Activated CD4-positive, alpha-beta T cell treated with anti-CD3 and anti-CD28 coated beads, Interleukin-2, Interleukin-4, amounts not matched to agents 100 ng/mL and 50 ng/mL, durations not matched to agents 16 hours and 8 hours (primary cell): ENCODE data around the gene METAP1.
"Not testable (repeated sequence)": the region's sequence is repeated elsewhere in the genome, so short reads cannot be mapped to it uniquely, and the experiment has no call there.

Source experiments
- DNase-seq: peaks from one replicate; pipeline ENCODE4 v3.0.0-alpha.2; 2020; ENCODE audit warnings: low spot score

METAP1 gene

DNA sequence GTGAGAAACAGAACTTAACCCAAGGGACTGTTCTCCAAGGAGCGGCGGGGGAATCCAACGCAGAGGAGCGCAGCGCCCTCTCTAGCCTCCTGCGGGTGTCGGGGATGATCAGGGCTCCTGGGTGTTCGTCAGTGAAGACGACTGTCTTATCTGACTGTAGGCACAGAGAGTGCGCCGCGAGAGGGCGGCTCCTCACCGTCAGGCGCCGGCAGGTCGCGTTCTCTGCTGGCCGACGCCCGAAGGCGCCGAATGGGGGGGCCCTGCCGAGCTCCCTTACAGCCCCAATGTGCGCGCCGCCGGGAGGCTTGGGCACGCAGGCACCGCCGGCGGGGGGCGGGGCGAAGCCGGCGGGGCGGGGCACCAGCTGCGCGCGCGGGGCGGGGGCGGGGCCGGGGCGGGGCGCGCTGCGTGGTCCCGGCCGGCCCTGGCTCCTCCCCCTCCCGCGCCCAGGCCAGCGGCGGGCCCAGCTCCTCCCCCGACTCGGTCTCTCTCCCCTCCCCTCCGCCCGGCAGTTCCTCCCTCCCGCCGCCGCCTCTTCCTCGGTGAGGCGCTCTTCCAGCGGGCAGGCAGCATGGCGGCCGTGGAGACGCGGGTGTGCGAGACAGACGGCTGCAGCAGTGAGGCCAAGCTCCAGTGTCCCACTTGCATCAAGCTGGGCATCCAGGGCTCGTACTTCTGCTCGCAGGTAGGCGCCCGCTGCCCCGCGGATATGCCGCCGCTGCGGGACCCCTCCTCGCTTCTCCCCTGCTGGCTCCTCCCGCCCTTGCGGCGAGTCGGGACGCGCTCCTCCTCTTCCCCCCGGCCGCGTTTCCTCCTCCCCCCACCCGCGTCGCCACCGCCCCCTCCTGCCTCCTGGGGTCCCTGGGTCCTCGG is at the start of gene METAP1:
Gene METAP1 (plus strand): TSS at position 539 of the 873 bp plus-strand sequence. CDS start 33 bp downstream, at position 572.
- peak; percentile 95 for DNase-seq

GRCh38 chr4:98946359-98946758 is 49.2 kb upstream of the METAP1 start:
- no peak for DNase-seq

- DNase-seq: no peak
These were observed 44.6 kb upstream of the METAP1 start for GRCh38 chr4:98950925-98951324.

DNA sequence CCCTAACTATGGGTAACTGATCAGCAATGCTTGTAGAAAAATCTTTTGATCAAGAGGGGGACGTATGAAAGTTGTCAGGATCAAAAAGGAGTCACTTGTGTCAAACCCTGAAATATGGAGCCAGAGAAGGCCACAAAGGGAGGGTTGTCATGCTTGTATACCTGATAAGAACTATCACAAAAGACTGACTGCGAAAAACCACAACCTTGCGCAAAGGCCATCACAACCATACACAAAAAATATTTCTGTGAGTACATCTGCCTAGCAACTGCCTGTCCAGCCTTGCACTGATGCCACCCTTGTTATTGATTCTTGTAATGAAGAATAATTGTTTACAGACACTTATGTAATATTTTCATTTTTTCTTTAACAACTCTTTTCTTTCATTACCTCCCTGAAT is 43.8 kb upstream of the METAP1 start:
- DNase-seq: no peak

DNA sequence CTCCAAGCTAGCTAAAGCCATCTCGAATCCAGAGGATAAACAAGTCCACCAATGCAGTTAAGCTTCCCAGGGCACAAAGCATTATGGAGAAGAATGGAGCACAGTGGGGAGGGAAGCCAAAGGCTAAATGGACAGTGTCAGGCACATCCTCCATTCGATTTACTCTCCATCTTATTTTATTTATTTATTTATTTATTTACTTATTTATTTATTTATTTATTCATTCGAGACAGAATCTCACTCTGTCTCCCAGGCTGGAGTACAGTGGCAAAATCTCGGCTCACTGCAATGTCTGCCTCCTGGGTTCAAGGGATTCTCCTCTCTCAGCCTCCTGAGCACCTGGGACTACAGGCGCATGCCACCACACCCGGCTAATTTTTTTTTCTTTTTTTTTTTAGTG is 40.3 kb upstream of the METAP1 start:
- no peak for DNase-seq

DNA sequence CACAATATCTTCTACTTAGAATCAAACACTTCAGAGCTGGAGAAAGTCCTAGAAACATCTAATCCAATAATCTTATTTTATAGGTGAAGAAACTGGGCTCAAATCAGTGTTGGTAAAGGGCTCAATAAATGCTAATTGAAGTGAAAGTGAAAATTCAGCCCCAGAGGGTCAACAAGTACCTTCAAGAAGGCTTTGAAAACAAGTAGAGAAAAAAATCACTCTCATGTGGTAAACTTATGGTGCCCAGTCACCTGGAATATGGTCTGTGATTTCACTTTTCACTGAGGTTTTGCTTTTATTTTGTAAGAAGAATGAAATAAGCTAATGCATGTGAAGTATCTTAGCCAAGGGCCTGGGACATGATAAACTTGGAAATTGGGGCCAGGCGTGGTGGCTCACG is 37.5 kb upstream of the METAP1 start:
- no peak for DNase-seq

GRCh38 chr4:98959411-98959810 is 36.1 kb upstream of the METAP1 start:
- no peak for DNase-seq

- no peak for DNase-seq
These were observed 33.8 kb upstream of the METAP1 start for GRCh38 chr4:98961770-98962169.

- no peak for DNase-seq
These were observed 31.7 kb upstream of the METAP1 start for GRCh38 chr4:98963538-98964433.

DNA sequence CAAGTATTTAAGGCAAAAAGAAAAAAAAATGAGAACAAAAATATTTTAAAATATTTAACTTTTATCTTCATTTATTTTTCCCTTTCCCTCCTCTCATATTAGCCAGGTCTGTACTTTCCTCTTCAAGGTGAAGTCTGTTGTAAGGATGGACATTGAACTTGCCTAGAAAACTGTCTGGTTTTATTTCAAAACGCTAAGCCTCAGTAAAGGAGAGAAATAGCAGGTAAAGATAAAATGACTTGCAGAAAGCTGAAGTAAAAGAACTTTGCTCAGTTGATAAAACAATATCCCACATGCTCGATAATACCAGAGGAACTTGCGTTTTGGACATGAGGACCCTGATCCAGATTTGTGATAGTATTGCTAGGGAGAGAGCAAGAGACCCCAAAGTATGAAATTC is 28.6 kb upstream of the METAP1 start:
- DNase-seq: no peak

DNA sequence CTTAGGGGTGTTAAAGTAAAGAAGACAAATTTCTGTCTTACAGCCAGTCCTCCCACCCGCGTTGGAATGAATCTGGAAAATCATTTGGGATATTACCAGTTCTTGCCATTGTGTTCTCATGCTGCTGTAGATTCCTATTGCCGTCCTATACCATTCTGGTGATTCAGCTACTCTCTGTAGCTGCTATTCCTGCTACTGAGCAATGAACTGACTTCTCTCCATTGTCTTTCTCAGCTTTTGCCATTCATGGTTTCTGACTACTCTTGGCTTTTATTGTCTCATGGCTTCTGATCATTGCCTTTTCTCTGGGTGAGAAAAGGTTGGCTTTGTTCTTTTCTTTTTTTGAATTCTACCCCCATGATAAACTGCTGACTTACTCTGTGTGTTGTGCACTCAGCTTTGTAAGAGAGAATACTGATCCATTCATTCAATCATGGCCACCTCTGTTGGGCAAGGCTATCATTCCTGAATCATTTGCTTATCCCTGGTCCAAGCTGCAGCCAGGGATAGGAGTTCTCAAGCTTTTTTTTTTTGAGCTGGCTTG is 27.7 kb upstream of the METAP1 start:
- no peak for DNase-seq

DNA sequence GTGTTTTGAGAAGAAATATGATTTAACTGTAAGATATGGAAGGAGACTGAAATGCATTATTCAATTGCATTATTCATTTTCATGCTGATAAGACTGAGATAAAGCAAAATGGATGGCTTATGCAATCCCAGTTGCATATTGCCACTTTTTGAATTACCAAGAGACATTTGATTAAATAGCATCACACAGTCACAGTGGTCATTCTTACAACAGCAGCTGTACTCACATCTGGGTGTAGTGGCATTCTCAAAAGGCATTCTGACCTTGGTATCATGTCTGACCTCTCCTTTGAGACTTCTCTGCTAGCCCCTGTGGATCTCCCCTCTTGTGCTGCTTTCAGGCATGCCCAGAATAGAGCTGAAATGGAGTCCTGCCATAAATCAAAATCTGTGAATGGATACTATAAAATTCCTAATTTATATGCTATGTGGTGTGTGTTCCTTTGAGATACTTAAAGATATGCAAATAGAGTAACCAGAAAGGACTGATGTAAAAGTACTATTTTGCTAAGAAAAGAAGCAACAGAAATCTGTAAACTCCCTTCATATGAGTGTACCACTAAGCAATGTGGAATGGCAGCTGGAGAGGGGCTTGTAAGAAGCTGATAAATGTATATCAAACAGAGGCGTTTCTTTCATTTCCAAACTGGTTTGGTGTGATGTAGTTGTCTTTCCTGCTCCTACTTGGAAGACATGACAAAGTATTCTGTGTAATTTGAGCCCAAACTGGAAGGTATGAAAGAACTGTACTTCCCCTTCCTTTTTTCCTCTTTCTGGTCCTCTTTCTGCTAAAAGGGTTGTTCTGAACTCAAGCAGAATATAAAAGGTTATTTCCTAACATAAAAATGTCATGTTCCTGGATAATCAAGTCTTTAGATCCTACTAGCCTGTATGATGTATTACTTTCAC is 25.4 kb upstream of the METAP1 start:
- DNase-seq: no peak

DNA sequence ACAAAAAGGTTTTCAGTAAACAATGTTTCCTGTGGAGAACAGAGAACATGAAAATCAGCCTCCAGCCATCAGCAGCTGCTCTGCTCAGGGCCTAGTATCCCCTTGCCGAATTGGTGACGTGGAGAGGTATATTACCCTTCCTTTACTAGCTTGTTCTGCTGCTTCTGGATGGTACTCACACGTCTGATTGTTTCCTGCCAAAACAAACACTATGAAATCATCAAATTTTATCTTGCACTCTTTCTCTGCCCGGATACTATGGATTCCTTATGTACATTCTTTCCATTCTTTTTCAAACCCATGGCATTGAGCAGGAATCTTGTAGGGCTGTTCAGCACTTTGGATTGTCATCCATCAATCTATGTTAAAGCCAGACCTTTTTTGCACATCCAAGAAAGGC is 18.8 kb upstream of the METAP1 start:
- DNase-seq: no peak

- DNase-seq: no peak
These were observed 18.0 kb upstream of the METAP1 start for GRCh38 chr4:98977557-98977956.

- DNase-seq: no peak
These were observed 7.8 kb upstream of the METAP1 start for GRCh38 chr4:98987720-98988119.

- not testable (repeated sequence) for DNase-seq
These were observed 2.7 kb upstream of the METAP1 start for GRCh38 chr4:98992835-98993234.

DNA sequence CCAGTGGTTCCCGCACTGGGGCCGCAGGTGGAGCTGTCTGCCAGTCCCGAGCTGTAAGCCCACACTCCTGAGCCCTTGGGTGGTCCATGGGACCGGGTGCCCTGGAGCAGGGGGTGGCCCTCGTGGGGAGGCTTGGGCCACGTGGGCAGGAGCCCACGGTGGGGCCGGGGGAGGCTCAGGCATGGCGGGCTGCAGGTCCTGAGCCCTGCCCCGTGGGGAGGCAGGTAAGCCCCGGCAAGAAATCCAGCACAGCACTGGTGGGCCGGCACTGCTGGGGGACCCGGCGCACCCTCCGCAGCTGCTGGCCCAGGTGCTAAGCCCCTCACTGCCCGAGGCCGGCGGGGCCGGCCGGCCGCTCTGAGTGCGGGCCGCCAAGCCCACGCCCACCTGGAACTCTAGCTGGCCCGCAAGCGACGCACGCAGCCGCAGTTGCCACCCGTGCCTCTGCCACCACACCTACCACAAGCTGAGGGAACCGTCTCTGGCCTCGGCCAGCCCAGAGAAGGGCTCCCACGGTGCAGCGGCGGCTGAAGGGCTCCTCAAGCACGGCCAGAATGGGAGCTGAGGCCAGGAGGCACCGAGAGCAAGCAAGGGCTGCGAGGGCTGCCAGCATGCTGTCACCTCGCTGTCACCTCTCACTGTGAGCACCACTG is 2.0 kb upstream of the METAP1 start:
- no peak for DNase-seq

- no peak for DNase-seq
These were observed 893 bp upstream of the METAP1 start for GRCh38 chr4:98994474-98995182.

- peak; percentile 15 for DNase-seq
These were observed 689 bp downstream of the METAP1 start for GRCh38 chr4:98996056-98996764.

DNA sequence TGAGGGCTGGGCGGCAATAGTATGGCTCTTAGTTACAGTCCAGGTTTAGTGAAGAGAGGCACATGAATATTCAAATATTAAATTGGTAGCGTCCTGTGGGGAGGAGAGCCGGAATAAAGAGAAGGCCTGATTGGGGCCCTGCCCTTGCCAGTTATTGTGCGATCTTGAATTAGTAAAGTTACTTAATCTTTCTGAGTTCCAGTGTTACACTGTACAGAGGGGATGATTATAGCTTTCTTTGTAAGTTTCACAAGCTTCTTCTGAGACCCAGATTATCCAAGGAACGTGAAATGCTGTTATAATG is 1.2 kb downstream of the METAP1 start:
- no peak for DNase-seq
